Epithelial cell of esophagus (primary cell): ENCODE results near the gene TRAF6.
"Not testable (repeated sequence)": the region's sequence is repeated elsewhere in the genome, so short reads cannot be mapped to it uniquely, and the experiment has no call there.

Experiments used
- DNase-seq: peaks from one replicate; pipeline ENCODE4 v3.0.0; 2010; ENCODE audit warnings: low read depth
- H3K4me3 ChIP-seq: 2 replicates; pipeline ENCODE4 v1.5.1; 2011; ENCODE audit warnings: mild to moderate bottlenecking, low read length, control low read depth
- CTCF ChIP-seq: IDR thresholded peaks from 2 replicates; pipeline ENCODE4 v1.5.1; 2011; ENCODE audit warnings: low read depth, mild to moderate bottlenecking, low read length, control low read depth, inconsistent platforms; ENCODE audit not compliant: insufficient read depth; ENCODE audit errors: missing control alignments

Gene TRAF6

GRCh38 chr11:36492724-36493304 is 17.3 kb downstream of the TRAF6 start:
- peak; percentile 68 for DNase-seq
- peak; percentile 79 for TF ChIP-seq CTCF
- no peak overlapping the region for H3K4me3 ChIP-seq

GRCh38 chr11:36490026-36490806 is 19.9 kb downstream of the TRAF6 start:
- no peak for DNase-seq
- H3K4me3 ChIP-seq, result no peak overlapping the region
- TF ChIP-seq CTCF, result no peak

- DNase-seq, result no peak
- no peak overlapping the region for H3K4me3 ChIP-seq
- no peak for TF ChIP-seq CTCF
Observed at GRCh38 chr11:36488096-36488495, 22.0 kb downstream of the TRAF6 start.

- no peak overlapping the region for H3K4me3 ChIP-seq
- TF ChIP-seq CTCF, result no peak
- DNase-seq, result no peak
Observed at GRCh38 chr11:36487619-36488018, 22.5 kb downstream of the TRAF6 start.

GRCh38 chr11:36485298-36486002 is 24.6 kb downstream of the TRAF6 start:
- DNase-seq, result no peak
- no peak for TF ChIP-seq CTCF
- no peak overlapping the region for H3K4me3 ChIP-seq

- not testable (repeated sequence) for DNase-seq, H3K4me3 ChIP-seq
Observed at GRCh38 chr11:36483042-36483441, 27.0 kb downstream of the TRAF6 start.

GRCh38 chr11:36480833-36481232 is 29.2 kb downstream of the TRAF6 start:
- no peak overlapping the region for H3K4me3 ChIP-seq
- no peak for TF ChIP-seq CTCF
- no peak for DNase-seq
